ENCODE results near the gene BRPF3. TPM values are rescaled to one million over a fixed set of nuclear protein-coding genes. Genes with fewer than 3 reads are reported as not detected.
"Not testable (repeated sequence)": the region's sequence is repeated elsewhere in the genome, so short reads cannot be mapped to it uniquely, and the experiment has no call there.

The BRPF3 gene
- total RNA-seq, 1 donor from 2014 or later, result 36.2 TPM

GRCh38 chr6:36216559-36216958, 20.0 kb downstream of the BRPF3 start:
- no peak overlapping the region for H3K4me3 Mint-ChIP-seq (ENCODE audit: unreplicated experiment)
- TF ChIP-seq, protein P1, sequence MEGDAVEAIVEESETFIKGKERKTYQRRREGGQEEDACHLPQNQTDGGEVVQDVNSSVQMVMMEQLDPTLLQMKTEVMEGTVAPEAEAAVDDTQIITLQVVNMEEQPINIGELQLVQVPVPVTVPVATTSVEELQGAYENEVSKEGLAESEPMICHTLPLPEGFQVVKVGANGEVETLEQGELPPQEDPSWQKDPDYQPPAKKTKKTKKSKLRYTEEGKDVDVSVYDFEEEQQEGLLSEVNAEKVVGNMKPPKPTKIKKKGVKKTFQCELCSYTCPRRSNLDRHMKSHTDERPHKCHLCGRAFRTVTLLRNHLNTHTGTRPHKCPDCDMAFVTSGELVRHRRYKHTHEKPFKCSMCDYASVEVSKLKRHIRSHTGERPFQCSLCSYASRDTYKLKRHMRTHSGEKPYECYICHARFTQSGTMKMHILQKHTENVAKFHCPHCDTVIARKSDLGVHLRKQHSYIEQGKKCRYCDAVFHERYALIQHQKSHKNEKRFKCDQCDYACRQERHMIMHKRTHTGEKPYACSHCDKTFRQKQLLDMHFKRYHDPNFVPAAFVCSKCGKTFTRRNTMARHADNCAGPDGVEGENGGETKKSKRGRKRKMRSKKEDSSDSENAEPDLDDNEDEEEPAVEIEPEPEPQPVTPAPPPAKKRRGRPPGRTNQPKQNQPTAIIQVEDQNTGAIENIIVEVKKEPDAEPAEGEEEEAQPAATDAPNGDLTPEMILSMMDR (IDR thresholded peaks at IDR 0.05), result no peak
- no peaks in the 10 kb centered on the region for H3K9me3 Mint-ChIP-seq (ENCODE audit: unreplicated experiment)
- DNase-seq (ENCODE audit: extremely low spot score, unreplicated experiment), result no peak
- no peak overlapping the region for H3K27ac Mint-ChIP-seq (ENCODE audit: unreplicated experiment)
- peaks cover 57% of the 10 kb centered on the region for H3K36me3 Mint-ChIP-seq (ENCODE audit: unreplicated experiment)
- no peaks in the 10 kb centered on the region for H3K4me1 Mint-ChIP-seq (ENCODE audit: unreplicated experiment)
- no peaks in the 10 kb centered on the region for H3K27me3 Mint-ChIP-seq (ENCODE audit: unreplicated experiment)

DNA sequence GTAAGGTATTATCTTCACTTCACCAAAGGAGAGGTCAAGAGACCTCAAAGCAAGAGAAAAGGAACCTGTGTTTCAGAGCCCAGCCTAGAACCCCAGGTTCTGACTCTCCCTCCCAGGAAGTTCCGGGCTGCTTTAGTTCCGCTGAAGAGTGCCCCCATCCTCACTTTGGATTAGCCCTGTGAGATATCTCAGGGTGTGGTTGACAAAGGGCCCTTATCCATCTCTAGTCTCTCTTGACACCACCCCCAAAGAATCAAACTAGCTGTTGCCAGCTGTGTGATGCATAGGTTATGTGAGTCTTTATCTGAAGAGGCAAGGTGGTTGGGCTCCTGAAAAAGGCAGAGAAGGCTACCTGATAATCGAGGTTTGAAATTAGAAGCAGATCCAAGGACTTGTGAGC, 20.6 kb downstream of the BRPF3 start:
- Mint-ChIP-seq H3K27me3 (ENCODE audit: unreplicated experiment) (no peaks in the 10 kb centered on the region), H3K36me3 (ENCODE audit: unreplicated experiment) (peaks cover 51% of the 10 kb centered on the region), H3K4me1 (ENCODE audit: unreplicated experiment) (no peaks in the 10 kb centered on the region), H3K4me3 (ENCODE audit: unreplicated experiment) (no peak overlapping the region), H3K27ac (ENCODE audit: unreplicated experiment) (no peak overlapping the region), H3K9me3 (ENCODE audit: unreplicated experiment) (no peaks in the 10 kb centered on the region)
- no peak for DNase-seq (ENCODE audit: extremely low spot score, unreplicated experiment)
- TF ChIP-seq, protein P1 (IDR thresholded peaks at IDR 0.05), result no peak

DNA sequence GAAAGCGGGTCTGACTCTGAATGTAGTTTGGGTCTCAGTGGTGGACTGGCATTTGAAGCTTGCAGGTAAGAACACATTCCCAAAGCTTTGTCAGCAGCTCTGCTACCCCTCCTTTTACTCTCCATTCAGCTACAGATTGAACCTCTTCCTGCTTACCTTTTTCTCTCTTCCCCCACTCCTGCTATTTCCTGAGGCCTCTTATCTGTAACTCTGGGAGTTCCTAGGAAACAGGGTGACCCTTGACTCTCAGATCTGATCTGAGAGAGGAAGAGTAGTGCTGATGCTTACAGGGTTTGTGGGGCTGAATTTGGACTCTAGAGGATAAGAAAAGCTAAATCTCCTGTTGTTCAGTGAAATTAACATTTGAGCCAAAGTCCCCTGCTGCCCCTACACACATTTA, 21.4 kb downstream of the BRPF3 start:
- H3K27ac Mint-ChIP-seq (ENCODE audit: unreplicated experiment), result no peak overlapping the region
- no peaks in the 10 kb centered on the region for H3K9me3 Mint-ChIP-seq (ENCODE audit: unreplicated experiment)
- H3K4me1 Mint-ChIP-seq (ENCODE audit: unreplicated experiment), result no peaks in the 10 kb centered on the region
- TF ChIP-seq, protein P1 (IDR thresholded peaks at IDR 0.05), result no peak
- no peak overlapping the region for H3K4me3 Mint-ChIP-seq (ENCODE audit: unreplicated experiment)
- no peaks in the 10 kb centered on the region for H3K27me3 Mint-ChIP-seq (ENCODE audit: unreplicated experiment)
- no peak for DNase-seq (ENCODE audit: extremely low spot score, unreplicated experiment)
- peaks cover 53% of the 10 kb centered on the region for H3K36me3 Mint-ChIP-seq (ENCODE audit: unreplicated experiment)

DNA sequence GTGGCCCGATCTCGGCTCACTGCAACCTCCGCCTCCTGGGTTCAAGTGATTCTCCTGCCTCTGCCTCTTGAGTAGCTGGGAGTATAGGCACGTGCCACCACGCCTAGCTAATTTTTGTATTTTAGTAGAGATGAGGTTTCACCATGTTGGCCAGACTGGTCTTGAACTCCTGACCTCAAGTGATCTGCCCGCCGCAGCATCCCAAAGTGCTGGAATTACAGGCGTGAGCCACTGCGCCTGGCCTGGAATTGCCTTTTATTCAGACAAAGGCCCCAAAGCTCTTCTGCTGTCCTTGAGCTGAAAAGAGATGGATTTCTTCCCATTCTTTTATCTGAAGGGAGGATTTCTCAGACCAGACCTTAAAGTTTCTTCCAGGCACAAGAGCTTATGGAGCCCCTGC, 22.0 kb downstream of the BRPF3 start:
- H3K27ac Mint-ChIP-seq (ENCODE audit: unreplicated experiment); H3K4me3 Mint-ChIP-seq (ENCODE audit: unreplicated experiment); H3K9me3 Mint-ChIP-seq (ENCODE audit: unreplicated experiment); H3K4me1 Mint-ChIP-seq (ENCODE audit: unreplicated experiment); H3K27me3 Mint-ChIP-seq (ENCODE audit: unreplicated experiment); DNase-seq (ENCODE audit: extremely low spot score, unreplicated experiment): not testable (repeated sequence)
- peaks cover 55% of the 10 kb centered on the region for H3K36me3 Mint-ChIP-seq (ENCODE audit: unreplicated experiment)

GRCh38 chr6:36219081-36219480, 22.5 kb downstream of the BRPF3 start:
- no peaks in the 10 kb centered on the region for H3K9me3 Mint-ChIP-seq (ENCODE audit: unreplicated experiment)
- peaks cover 50% of the 10 kb centered on the region for H3K36me3 Mint-ChIP-seq (ENCODE audit: unreplicated experiment)
- DNase-seq (ENCODE audit: extremely low spot score, unreplicated experiment), result no peak
- no peaks in the 10 kb centered on the region for H3K4me1 Mint-ChIP-seq (ENCODE audit: unreplicated experiment)
- no peaks in the 10 kb centered on the region for H3K27me3 Mint-ChIP-seq (ENCODE audit: unreplicated experiment)
- H3K27ac Mint-ChIP-seq (ENCODE audit: unreplicated experiment), result no peak overlapping the region
- TF ChIP-seq, protein P1 (IDR thresholded peaks at IDR 0.05), result no peak
- H3K4me3 Mint-ChIP-seq (ENCODE audit: unreplicated experiment), result no peak overlapping the region

DNA sequence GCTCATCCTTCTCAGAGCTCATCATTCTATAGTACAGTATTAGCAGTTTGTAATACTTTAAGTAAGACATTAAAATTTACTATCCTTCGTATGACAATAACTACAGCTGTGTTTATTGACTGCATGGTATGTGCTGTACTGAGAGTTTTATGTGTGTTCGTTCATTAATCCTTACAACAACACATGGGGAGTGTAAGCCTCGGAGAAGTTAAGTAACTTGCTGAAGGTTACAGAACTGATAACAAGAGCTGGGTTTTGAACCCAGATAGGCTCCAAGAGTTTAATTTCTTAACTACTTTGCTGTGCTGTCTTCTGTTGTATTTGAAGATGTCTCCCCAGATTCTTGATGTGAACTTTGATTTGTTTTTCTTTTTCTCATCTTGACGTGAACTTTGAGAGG, 23.7 kb downstream of the BRPF3 start:
- peaks cover 51% of the 10 kb centered on the region for H3K36me3 Mint-ChIP-seq (ENCODE audit: unreplicated experiment)
- no peaks in the 10 kb centered on the region for H3K9me3 Mint-ChIP-seq (ENCODE audit: unreplicated experiment)
- no peak for DNase-seq (ENCODE audit: extremely low spot score, unreplicated experiment)
- no peak overlapping the region for H3K27ac Mint-ChIP-seq (ENCODE audit: unreplicated experiment)
- H3K4me3 Mint-ChIP-seq (ENCODE audit: unreplicated experiment), result no peak overlapping the region
- H3K27me3 Mint-ChIP-seq (ENCODE audit: unreplicated experiment), result no peaks in the 10 kb centered on the region
- no peaks in the 10 kb centered on the region for H3K4me1 Mint-ChIP-seq (ENCODE audit: unreplicated experiment)
- TF ChIP-seq, protein P1 (IDR thresholded peaks at IDR 0.05), result no peak

Data from osteocyte (in vitro differentiated cells).